Islet of Langerhans (tissue), 1 donor: ENCODE data around the gene FYCO1.

Experiments
- FAIRE-seq: peaks from one replicate; lab custom pipeline; 2011; peaks lifted over from hg19 to GRCh38; lab: Jason Lieb, UNC

FYCO1 gene

GRCh38 chr3:45942051-45942825, 53.4 kb downstream of the FYCO1 start:
- no peak for FAIRE-seq

- FAIRE-seq, result no peak
Measured at GRCh38 chr3:45940781-45941365, 54.8 kb downstream of the FYCO1 start.

GRCh38 chr3:45940004-45940780, 55.4 kb downstream of the FYCO1 start:
- FAIRE-seq, result no peak

- no peak for FAIRE-seq
Measured at GRCh38 chr3:45939341-45939771, 56.3 kb downstream of the FYCO1 start.

GRCh38 chr3:45938864-45939263, 56.8 kb downstream of the FYCO1 start:
- FAIRE-seq, result peak; percentile 79

- no peak for FAIRE-seq
Measured at GRCh38 chr3:45938043-45938435, 57.6 kb downstream of the FYCO1 start.

- FAIRE-seq, result no peak
Measured at GRCh38 chr3:45937206-45938042, 58.2 kb downstream of the FYCO1 start.

GRCh38 chr3:45936261-45936660, 59.4 kb downstream of the FYCO1 start:
- FAIRE-seq, result no peak

GRCh38 chr3:45933591-45933990, 62.0 kb downstream of the FYCO1 start:
- no peak for FAIRE-seq

- no peak for FAIRE-seq
Measured at GRCh38 chr3:45932112-45932511, 63.5 kb downstream of the FYCO1 start.

GRCh38 chr3:45931496-45931895, 64.1 kb downstream of the FYCO1 start:
- FAIRE-seq, result no peak

- FAIRE-seq, result no peak
Measured at GRCh38 chr3:45929042-45929679, 66.5 kb downstream of the FYCO1 start.

- FAIRE-seq, result no peak
Measured at GRCh38 chr3:45927881-45928280, 67.7 kb downstream of the FYCO1 start.

GRCh38 chr3:45923755-45924154, 71.9 kb downstream of the FYCO1 start:
- FAIRE-seq, result no peak

GRCh38 chr3:45922950-45923590, 72.6 kb downstream of the FYCO1 start:
- FAIRE-seq, result no peak

- no peak for FAIRE-seq
Measured at GRCh38 chr3:45922039-45922326, 73.6 kb downstream of the FYCO1 start.

- no peak for FAIRE-seq
Measured at GRCh38 chr3:45921158-45922038, 74.2 kb downstream of the FYCO1 start.

- FAIRE-seq, result no peak
Measured at GRCh38 chr3:45917146-45917898, 78.3 kb downstream of the FYCO1 start.

- no peak for FAIRE-seq
Measured at GRCh38 chr3:45915518-45916231, 79.9 kb downstream of the FYCO1 start.
